HFF-Myc (cell line): ENCODE measurements around the gene ACSS1.

Experiments
- DNase-seq: peaks from one replicate; pipeline ENCODE4 v3.0.0-alpha.2; 2011; ENCODE audit warnings: low read depth; ENCODE audit errors: extremely low read depth
- H3K4me3 ChIP-seq: replicated peaks from 2 replicates; pipeline ENCODE4 v1.5.1; 2011; ENCODE audit warnings: low read depth, mild to moderate bottlenecking, control low read depth, low read length
- TF ChIP-seq, protein P1 (sequence below): IDR thresholded peaks from 2 replicates; pipeline ENCODE4 v1.5.1; 2012; ENCODE audit warnings: mild to moderate bottlenecking, low read depth, low read length, control low read depth; ENCODE audit errors: missing control alignments

The ACSS1 gene

DNA sequence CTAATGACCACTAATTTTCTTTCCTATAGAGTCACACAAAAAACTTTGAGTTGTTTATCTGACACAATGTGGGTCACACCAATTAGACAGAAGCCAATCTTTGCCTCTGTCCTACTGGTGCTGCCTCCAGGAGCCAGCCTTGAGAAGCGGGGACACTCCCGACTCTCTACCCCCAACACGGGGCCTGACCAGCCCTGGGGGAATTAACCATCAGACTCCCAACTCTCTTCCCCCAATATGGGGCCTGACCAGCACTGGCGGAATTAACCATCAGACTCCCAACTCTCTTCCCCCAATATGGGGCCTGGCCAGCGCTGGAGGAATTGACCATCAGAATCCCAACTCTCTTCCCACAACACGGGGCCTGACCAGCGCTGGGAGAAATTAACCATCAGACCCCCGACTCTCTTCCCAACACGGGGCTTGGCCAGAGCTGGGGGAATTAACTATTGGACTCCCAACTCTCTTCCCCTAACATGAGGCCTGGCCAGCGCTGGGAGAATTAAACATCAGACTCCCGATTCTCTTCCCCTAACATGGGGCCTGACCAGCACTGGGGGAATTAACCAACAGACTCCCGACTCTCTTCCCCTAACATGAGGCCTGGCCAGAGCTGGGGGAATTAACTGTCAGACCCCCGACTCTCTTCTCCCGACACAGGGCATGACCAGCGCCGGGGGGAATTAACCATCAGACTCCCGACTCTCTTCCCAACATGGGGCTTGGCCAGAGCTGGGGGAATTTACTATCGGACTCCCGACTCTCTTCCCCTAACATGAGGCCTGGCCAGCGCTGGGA, 96.4 kb downstream of the ACSS1 start:
- TF ChIP-seq, protein P1, sequence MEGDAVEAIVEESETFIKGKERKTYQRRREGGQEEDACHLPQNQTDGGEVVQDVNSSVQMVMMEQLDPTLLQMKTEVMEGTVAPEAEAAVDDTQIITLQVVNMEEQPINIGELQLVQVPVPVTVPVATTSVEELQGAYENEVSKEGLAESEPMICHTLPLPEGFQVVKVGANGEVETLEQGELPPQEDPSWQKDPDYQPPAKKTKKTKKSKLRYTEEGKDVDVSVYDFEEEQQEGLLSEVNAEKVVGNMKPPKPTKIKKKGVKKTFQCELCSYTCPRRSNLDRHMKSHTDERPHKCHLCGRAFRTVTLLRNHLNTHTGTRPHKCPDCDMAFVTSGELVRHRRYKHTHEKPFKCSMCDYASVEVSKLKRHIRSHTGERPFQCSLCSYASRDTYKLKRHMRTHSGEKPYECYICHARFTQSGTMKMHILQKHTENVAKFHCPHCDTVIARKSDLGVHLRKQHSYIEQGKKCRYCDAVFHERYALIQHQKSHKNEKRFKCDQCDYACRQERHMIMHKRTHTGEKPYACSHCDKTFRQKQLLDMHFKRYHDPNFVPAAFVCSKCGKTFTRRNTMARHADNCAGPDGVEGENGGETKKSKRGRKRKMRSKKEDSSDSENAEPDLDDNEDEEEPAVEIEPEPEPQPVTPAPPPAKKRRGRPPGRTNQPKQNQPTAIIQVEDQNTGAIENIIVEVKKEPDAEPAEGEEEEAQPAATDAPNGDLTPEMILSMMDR: no peak
- H3K4me3 ChIP-seq: no peak overlapping the region
- DNase-seq: no peak

DNA sequence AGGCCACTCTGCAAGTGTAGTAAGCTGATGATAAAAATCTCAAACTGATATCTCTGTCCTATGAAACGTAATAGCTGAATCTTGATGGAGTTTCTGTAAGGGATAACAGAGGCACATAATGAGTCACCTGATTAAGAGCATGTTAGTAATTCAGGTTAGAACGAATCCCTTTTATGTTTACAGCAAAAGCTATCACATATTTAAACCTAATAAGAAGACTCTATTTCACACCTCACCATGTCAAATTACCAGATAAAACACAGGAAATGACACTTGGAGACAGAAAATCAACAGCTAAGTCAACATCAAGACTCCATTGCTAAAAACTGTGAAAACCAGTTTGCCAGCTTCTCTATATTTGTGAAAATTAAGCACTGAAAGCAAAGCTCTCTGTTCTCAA, 97.1 kb downstream of the ACSS1 start:
- H3K4me3 ChIP-seq: no peak overlapping the region
- TF ChIP-seq, protein P1: no peak
- DNase-seq: no peak

DNA sequence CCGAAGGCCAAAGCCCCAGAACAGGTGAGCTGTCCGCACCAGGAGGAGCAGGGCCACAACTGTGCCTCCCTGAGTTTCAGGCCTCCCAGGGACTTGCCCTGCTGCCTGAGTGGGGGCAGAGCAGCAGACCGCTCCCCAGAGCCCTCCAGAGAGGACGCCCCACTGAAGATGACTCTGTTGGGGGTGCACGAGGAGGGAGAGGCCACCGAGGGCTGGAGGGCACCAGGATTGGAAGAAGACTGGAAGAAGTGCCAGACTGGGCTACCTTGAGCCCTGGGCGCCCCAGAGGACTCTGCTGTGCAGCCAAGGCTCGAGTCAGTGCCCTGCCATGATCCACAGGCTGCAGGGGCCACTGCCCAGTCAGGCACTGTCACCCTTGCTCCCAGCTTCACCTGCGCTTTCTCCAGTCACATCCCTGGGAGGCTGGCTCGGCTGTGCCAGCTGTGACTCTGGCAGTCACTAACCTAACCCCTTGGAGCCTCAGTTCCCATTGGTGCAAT, 97.6 kb downstream of the ACSS1 start:
- no peak overlapping the region for H3K4me3 ChIP-seq
- no peak for DNase-seq
- TF ChIP-seq, protein P1: no peak

DNA sequence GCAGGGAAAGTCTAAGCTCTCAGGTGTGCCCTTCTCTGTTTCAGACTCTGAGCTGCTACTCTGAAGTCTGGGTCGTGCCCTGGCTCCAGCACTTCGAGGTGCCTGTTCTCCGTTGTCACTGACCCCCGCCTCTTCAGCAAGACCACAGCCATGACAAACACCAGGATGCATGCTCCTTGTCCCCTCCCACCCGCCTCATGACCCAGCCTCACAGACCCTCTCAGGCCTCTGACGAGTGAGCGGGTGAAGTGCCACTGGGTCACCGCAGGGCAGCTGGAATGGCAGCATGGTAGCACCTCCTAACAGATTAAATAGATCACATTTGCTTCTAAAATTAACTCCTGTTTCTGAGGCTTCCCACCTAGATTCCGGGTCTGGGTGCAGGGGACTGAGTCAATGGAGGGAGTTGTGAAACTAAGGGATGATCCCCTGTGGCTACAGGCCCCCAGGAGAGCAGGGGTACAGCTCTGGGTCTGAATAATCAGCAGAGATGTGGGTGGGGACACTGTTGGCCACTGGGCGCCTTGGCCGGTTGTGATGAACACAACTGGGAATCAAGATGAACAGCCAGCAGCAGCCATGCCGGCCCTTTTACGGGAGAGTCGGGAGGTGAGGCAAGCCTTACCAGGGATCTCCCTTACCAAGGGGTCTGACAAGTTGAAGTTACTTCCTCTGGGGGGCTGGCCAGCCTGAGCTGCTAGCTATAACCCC, 98.2 kb downstream of the ACSS1 start:
- TF ChIP-seq, protein P1: no peak
- H3K4me3 ChIP-seq: no peak overlapping the region
- DNase-seq: no peak

DNA sequence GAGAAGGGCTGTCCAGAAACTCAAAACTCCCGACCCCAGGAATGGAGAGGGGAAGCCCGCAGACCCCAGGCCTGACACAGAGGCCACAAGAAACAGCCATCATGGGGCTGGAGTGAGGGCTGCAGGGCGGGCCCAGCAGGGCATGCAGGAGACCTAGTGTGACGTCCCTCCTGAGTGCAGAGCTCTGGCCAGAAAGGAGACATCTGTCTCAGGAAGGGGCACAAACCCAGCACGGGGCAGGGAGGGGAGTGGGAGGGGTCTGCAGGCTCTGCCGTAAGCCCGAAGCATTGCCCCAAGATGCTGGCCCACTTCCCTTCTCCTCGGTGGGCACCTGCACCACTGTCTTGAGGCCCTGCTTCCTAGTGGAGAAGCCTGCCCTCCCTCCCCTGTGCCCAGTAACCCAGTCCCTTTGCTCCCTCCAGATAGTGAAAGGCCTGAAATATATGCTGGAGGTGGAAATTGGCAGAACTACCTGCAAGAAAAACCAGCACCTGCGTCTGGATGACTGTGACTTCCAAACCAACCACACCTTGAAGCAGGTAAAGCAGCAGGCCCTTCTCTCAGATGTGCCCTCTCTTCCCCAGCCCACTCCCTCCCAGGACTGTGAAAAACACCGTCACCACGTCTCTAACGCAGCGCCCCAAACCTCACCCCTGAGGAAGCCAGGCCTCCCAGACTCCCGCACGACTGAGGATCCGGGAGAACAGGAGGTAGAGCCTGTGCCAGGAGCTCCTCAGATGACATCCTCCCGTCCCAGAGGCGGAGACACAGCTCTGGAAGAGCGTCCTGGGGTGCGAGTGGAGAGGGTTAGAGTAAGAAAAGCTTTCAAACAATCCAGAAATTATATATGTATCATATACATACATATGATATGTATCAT, 99.2 kb downstream of the ACSS1 start:
- no peak for DNase-seq
- no peak overlapping the region for H3K4me3 ChIP-seq
- TF ChIP-seq, protein P1: no peak

DNA sequence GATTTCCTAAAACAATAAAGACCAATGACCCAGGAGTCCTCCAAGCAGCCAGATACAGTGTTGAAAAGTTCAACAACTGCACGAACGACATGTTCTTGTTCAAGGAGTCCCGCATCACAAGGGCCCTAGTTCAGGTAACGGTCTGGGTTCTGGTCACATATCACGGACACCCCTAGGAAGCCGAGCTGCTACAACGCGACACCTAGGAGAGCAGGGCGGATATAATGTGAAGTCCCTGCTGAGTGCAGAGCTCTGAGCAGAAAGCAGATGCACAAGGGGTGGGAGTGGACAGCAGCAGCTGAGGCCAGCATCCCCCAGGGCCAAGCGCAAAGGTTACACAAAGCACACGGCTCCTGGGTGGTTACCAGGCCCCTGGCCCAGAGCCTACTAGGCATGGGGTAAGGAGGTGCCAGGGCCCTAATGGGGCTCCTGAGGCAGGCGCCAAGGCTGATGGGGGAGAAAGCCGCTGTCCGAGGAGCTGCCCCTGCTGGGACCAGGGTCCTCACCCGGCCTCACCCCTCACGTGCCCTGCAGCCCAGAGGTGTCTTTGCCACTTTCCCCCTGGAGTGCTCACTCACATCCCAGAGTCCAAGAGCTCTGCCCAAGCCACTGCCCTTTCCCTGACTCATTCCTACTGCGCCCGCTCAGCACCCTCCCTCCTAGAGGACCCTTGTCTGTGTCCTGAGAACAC, 100.5 kb downstream of the ACSS1 start:
- no peak for DNase-seq
- no peak overlapping the region for H3K4me3 ChIP-seq
- TF ChIP-seq, protein P1: no peak
